Fibroblast of skin of scalp (primary cell): ENCODE measurements around the gene KIF1A.

Experiments
- DNase-seq: peaks from one replicate; pipeline ENCODE4 v3.0.0-alpha.2; 2013

Gene KIF1A

DNA sequence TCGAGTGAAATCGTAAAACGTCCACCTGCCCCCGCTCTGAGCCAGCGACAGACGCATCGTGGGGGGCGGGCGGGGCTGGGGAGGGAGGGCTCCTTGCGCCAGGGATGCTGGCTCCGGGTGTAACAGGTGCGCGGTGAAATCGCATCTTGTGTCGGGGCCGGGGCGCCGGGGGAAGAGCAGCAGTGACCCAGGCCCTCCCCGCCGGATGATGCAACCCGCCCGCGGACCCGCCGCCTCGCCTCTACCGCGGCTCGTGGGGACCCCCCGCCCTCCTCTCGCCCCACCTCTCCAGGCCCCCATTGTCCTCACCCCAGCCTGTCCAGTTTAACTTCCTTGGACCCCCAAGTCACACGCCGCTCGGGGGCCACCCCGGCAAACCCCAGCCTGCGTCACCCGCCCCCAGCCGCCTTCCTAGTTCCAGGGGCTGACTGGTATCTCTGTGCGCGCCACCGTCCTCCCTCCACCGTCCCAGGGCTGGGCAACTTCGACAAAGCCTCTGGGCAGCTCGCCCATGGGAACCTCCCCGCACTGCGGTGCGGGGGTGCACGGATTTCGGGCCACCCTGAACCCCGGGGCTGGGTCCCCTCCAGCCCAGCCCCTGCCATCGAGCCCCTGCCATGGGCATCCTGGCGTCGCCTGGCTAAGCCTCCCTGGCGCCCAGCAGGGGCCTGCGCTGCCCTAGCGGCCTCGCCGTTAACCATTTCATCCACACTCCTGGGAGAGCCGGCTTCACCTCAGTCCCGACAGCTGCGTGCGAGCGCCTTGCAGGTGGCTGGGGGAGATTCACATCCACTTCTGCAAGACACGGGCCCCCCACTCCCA, 799 bp upstream of the KIF1A start:
- no peak for DNase-seq

GRCh38 chr2:240819126-240819857, 727 bp downstream of the KIF1A start:
- DNase-seq, result no peak

GRCh38 chr2:240818293-240819125, 1.5 kb downstream of the KIF1A start:
- DNase-seq, result no peak

DNA sequence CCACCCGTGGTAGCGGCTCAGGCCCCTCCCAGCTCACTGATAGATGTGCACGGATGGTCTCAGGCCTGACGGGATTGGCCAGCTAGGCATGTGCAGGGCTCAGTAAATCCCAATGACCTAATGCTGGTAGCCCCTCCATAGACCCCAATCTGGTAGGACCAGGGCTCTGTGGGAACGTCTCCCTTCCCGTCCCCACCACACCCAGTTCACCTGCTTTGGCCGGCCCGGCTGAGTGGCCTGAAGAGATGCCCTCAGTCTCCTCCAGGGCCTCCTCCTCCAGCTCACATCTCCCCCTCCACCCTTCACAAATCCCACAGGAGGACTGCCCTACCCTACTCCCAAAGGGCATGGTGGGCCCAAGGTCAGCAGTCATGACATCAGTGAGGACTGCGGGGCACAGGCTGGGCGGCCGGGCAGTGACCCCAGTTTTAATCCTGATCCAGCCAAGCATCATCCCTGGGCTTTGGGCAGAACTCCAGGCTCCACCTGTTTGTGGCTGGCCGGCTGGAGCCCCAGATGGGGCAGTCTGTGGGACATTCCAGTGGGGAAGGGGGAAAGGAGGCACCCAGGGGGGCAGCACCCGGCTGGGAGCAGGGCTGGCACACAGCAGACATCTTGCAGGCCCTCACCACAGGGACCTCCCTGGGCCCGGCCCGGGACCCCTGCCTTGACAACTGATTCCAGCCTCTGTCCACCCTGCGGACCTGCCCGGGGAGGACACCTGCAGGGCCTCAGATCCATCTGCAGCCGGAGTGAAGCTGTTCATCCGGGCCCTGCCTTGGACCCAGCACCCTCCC, 2.3 kb downstream of the KIF1A start:
- DNase-seq, result no peak

DNA sequence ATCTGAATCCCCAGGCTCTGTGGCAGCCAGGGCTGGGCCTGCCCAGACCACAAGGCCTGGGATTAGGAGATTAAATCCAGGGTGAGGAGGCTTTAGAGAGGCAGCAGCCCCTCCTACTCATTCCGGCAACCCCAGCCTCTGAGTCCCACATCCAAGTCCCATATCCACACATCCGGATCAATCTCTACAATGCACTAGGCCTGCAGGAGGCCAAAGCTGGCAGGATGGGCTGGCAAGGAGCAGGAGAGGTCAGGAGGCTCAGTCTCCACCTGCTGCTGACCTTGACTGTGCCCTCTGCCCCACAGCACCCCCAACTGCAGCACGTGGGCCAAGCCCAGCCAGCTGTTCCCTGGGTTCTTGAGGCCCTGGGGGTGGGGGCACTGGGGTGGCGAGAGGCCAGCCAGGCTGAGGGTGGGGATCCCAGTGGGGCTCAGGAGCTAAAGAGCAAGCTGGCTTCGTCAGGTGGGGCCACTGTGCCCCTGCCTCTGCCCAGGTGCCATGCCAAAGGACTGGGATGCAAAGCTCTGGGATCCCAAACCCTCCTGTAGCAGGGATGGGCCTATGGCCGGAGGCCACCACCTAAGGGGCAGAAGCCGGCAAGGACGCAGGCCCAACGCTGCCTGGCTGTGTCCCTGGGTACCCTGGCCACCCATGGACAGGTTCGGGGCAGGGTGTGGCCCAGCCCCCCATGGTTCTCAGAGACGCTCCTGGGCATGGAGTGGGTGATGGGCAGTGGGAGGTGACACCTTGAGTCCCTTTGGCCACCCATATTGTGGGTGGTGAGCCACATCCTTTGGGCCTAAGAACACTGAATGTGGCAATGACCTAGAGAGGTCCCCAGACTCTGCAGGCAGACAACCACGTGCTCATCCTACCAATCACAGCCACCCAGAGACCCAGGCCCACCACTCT, 3.2 kb downstream of the KIF1A start:
- DNase-seq, result no peak

DNA sequence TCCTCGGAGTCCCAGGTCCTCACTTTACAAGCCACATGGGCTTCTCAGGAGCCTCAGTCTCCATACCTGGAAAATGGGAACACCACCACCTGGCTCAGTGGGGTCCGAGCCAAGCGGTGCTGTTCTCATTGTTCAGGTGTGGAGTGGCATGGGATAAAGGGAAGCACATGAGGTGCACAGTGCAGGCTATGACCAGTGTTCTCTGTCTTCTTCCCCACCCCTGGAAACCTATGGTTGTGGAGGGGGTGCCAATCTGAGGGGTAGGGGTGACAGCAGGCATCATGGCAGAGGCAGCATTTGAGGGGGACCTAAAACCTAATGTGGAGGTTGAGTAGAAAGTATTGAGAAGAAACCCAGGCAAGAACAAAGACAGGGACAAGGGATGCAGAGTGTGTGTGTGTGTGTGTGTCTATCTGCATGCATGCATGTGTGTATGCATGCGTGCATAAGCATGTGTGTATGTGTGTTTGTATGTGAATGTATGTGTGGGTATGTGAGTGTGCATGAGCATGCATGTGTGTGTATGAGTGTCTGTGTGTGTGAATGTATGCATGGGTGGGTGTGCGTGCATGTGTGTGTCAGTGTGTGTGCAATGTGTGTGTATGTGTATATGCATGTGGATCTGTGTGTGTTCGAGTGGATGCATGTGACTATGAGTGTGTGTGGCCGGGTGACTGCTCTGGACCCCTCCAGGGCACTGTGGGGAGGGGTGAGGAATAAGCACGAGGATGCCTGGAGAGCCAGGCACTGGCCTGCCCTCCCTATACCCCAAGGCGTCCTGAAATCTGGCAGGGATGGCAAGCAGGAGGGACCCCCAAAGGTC, 4.0 kb downstream of the KIF1A start:
- DNase-seq, result no peak

DNA sequence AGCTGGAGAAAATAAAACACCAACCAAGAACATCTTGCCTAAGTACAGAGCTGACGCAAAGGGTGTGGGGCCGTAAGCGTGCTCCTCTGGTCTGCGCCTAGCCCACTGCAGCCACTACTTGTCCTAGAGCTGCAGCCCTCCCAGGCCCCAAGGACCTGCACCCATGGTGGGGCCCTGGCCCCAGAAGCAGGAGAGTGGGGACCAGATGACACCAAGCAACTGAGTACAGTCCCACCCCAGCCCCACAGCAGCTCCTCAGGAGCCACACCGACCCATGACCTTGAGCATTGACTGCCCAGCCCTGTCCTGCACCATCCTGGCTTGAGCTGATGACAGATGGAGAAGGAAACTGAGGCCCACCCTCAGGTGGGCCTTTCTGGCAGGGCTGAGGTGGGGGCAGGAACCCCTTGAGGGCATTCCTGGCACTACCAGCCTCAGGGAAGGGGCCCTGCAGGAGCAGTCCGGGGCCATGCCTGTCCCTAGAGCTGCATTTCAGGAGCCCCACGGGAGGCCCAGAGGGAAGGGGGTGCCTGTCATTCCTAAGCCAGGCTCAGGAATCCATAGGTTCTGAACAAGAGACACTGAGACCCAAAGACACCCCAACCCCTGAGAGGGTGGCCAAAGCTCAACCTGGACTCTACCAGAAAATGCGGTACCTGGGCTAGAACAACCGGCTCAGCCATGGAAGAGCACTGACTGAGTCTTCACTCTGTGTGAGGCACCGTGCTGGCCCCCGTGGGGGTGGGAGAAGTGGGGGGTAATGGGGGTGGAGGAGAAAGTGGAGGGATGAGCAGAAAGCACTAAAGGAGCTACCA, 4.9 kb downstream of the KIF1A start:
- no peak for DNase-seq

- DNase-seq, result no peak
These were observed 5.7 kb downstream of the KIF1A start for GRCh38 chr2:240814280-240814679.

DNA sequence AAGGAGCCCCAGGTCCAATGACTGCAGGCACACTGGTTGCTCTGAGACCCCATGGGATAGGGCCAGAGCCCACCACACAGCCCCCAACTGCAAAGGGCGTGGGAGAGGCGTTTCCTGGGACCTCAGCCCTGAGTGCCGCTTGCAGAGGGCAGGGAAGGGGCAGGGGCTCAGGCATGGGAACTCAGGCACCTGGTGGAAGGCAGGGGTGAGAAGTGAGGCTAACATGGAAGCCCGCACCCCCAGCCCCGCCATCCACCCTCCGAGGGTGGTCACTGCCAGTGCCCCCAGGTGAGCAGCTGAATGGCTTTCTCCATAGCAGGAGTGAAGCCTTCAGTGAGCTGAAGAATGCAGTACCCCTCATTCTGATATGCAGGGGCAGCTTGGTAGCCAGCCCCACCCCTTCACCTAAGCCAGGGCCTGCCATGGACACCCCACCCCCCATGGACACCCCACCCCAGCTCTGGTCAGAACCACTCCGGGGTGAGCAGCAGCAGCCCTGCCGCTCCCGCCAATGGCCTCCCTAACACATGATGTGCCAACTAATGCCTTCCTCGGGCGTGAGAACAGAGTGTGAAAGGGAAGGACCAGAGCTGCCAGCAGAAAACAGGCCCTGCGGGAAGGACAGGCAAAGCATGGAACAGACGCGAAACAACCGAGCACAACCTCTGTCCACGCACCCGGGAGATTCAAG, 6.6 kb downstream of the KIF1A start:
- DNase-seq, result no peak

GRCh38 chr2:240812721-240813120, 7.3 kb downstream of the KIF1A start:
- no peak for DNase-seq

GRCh38 chr2:240812301-240812680, 7.7 kb downstream of the KIF1A start:
- DNase-seq, result no peak

GRCh38 chr2:240811346-240812300, 8.4 kb downstream of the KIF1A start:
- no peak for DNase-seq

- no peak for DNase-seq
These were observed 9.4 kb downstream of the KIF1A start for GRCh38 chr2:240810621-240811020.

DNA sequence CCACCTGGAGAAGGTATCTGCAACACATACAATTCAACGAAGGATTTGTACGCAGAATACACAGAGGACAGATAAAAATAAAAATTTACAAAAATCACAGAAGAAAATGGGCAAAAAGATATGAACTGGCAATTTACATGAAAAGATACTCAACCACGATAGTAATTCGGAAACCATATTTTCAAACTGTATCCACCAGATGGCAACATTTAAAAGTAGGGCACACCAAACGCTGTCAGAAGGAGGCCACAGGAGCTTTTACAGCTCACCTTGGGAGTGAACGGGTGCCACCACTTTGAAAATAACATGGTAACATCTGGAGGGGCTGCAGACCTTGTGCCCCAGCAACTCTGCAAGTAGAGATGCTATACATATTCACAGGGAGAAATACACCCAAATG, 9.8 kb downstream of the KIF1A start:
- DNase-seq, result no peak

GRCh38 chr2:240809276-240809675, 10.7 kb downstream of the KIF1A start:
- no peak for DNase-seq

GRCh38 chr2:240806459-240806858, 13.6 kb downstream of the KIF1A start:
- no peak for DNase-seq

DNA sequence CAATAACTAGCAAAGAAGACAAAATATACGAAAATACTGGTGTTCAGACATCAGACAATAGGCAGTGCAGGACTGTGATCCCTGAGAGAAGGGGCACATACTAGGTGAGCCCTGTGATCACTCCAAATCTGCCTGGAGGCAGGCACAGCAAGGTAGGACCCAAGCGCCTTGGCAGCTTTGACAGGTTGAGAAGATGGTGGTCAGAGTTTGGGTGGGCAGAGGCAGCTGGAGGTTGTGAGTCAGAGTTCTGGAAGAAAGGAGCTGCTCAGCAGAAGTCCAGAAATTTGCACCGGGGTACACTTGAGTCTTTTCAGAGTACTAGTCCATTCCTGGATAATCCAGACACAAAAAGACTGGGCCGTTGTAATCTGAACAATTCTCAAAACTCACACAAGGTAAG, 14.0 kb downstream of the KIF1A start:
- DNase-seq, result no peak

GRCh38 chr2:240803191-240803590, 16.8 kb downstream of the KIF1A start:
- DNase-seq, result no peak
